Tibial artery (tissue), 4 donors: Measurements from ENCODE around the gene BCAP31.
"Not testable (repeated sequence)": the region's sequence is repeated elsewhere in the genome, so short reads cannot be mapped to it uniquely, and the experiment has no call there.

Source experiments
- DNase-seq, 2 donors: peaks; one replicate each; pipeline ENCODE4 v3.0.0-alpha.2; 2019
- H3K27ac ChIP-seq, 2 donors: fragments of 200-600 bp; sonication (generic) in 1 of 2; 1 replicate in 1 of 2; 2 replicates in 1 of 2; pipeline ENCODE4 v1.5.1; 2018 to 2019; ENCODE audit warnings: mild to moderate bottlenecking in 1 of 2
- H3K27me3 ChIP-seq, 2 donors: fragments of 200-600 bp; sonication (generic) in 1 of 2; one replicate each; pipeline versions ENCODE4 v1.5.1 to v1.6.0; 2016 to 2019
- H3K36me3 ChIP-seq, 3 donors: fragments of 200-600 bp; sonication (generic) in 2 of 3; one replicate each; pipeline ENCODE4 v1.5.1; 2016 to 2019; ENCODE audit warnings: mild to moderate bottlenecking in 2 of 3
- H3K4me1 ChIP-seq, 4 donors: fragments of 200-600 bp; sonication (generic) in 2 of 4; 1 replicate in 3 of 4; 2 replicates in 1 of 4; pipeline ENCODE4 v1.5.1; 2016 to 2019
- H3K4me3 ChIP-seq, 2 donors: fragments of 200-600 bp; sonication (generic) in 1 of 2; 1 replicate in 1 of 2; 2 replicates in 1 of 2; pipeline ENCODE4 v1.5.1; 2018 to 2019; ENCODE audit warnings: mild to moderate bottlenecking in 2 of 2
- H3K9me3 ChIP-seq, 3 donors: fragments of 200-600 bp; sonication (generic) in 1 of 3; one replicate each; pipeline ENCODE4 v1.5.1; 2016 to 2019
- CTCF ChIP-seq, 2 experiments: fragments of 200-600 bp in 1 of 2; fragments of 450-650 bp in 1 of 2; IDR thresholded peaks; one replicate each; pipeline ENCODE4 v1.5.1; 2017 to 2019; ENCODE audit warnings: antibody characterized with exemption in 2 of 2, mild to moderate bottlenecking in 1 of 2, moderate library complexity in 1 of 2
- intact Hi-C: fragments of 100-400 bp; cut with DNase I; formaldehyde crosslinking; loops from one replicate; pipeline ENCODE4 v1.15.0; 2023; ENCODE audit warnings: low total_unique reads

The BCAP31 gene

GRCh38 chrX:153694687-153695270 is 29.4 kb downstream of the BCAP31 start:
- Histone ChIP-seq H3K9me3 (no peaks in the 10 kb centered on the region), H3K27me3 (no peaks in the 10 kb centered on the region), H3K4me3 (no peak overlapping the region), H3K4me1 (peaks cover 0 to 16% (median 3%) of the 10 kb centered on the region in 4 donors), H3K36me3 (peaks cover 0 to 38% (median 4%) of the 10 kb centered on the region in 3 donors), H3K27ac (no peak overlapping the region)
- TF ChIP-seq CTCF (IDR thresholded peaks at IDR 0.05), result no peak
- intact Hi-C loops, result no loop called here
- DNase-seq, result no peak

- H3K4me3 ChIP-seq, H3K27ac ChIP-seq, H3K27me3 ChIP-seq, intact Hi-C loops, DNase-seq, H3K9me3 ChIP-seq: not testable (repeated sequence)
- H3K36me3 ChIP-seq, result peaks cover 0 to 38% (median 4%) of the 10 kb centered on the region in 3 donors
- H3K4me1 ChIP-seq, result peaks cover 0 to 14% (median 6%) of the 10 kb centered on the region in 4 donors
These were observed 29.9 kb downstream of the BCAP31 start for GRCh38 chrX:153694256-153694655.

- intact Hi-C loops, result no loop called here
- Histone ChIP-seq H3K9me3 (no peaks in the 10 kb centered on the region), H3K27me3 (no peaks in the 10 kb centered on the region), H3K4me3 (no peak overlapping the region), H3K4me1 (peaks cover 0 to 12% (median 6%) of the 10 kb centered on the region in 4 donors), H3K36me3 (peaks cover 0 to 38% (median 4%) of the 10 kb centered on the region in 3 donors), H3K27ac (no peak overlapping the region)
- DNase-seq, result no peak
- TF ChIP-seq CTCF (IDR thresholded peaks at IDR 0.05), result no peak
These were observed 30.7 kb downstream of the BCAP31 start for GRCh38 chrX:153693216-153694086.

- Histone ChIP-seq H3K9me3 (no peaks in the 10 kb centered on the region), H3K36me3 (peaks cover 0 to 37% (median 4%) of the 10 kb centered on the region in 3 donors), H3K27me3 (no peaks in the 10 kb centered on the region), H3K4me3 (no peak overlapping the region), H3K4me1 (peaks cover 0 to 12% (median 6%) of the 10 kb centered on the region in 4 donors), H3K27ac (no peak overlapping the region)
- DNase-seq, result no peak
- TF ChIP-seq CTCF (IDR thresholded peaks at IDR 0.05), result no peak
- intact Hi-C loops, result no loop called here
These were observed 31.5 kb downstream of the BCAP31 start for GRCh38 chrX:153692611-153693156.

DNA sequence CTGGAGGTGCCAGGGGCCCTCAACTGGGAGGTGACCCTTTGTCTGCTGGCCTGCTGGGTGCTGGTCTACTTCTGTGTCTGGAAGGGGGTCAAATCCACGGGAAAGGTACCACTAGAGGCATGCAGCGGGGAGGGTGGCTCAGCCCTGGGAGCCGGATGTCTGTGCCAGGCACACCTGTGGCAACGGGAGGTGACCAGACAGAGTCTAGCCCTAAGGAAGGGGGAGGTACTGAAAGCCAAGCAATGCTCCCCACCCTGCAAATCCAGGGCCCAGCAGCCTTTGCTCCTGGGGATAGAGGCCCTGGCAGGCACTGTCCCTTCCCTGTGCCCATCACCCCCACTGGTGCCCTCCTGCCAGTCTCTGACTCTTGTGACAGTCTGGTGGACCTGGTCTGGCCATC is 32.2 kb downstream of the BCAP31 start:
- intact Hi-C loops, result no loop called here
- Histone ChIP-seq H3K27me3 (no peaks in the 10 kb centered on the region), H3K4me3 (no peak overlapping the region), H3K36me3 (peaks cover 0 to 30% (median 4%) of the 10 kb centered on the region in 3 donors), H3K27ac (no peak overlapping the region), H3K9me3 (no peaks in the 10 kb centered on the region), H3K4me1 (peaks cover 0 to 16% (median 8%) of the 10 kb centered on the region in 4 donors)
- no peak for TF ChIP-seq CTCF (IDR thresholded peaks at IDR 0.05)
- DNase-seq, result no peak

DNA sequence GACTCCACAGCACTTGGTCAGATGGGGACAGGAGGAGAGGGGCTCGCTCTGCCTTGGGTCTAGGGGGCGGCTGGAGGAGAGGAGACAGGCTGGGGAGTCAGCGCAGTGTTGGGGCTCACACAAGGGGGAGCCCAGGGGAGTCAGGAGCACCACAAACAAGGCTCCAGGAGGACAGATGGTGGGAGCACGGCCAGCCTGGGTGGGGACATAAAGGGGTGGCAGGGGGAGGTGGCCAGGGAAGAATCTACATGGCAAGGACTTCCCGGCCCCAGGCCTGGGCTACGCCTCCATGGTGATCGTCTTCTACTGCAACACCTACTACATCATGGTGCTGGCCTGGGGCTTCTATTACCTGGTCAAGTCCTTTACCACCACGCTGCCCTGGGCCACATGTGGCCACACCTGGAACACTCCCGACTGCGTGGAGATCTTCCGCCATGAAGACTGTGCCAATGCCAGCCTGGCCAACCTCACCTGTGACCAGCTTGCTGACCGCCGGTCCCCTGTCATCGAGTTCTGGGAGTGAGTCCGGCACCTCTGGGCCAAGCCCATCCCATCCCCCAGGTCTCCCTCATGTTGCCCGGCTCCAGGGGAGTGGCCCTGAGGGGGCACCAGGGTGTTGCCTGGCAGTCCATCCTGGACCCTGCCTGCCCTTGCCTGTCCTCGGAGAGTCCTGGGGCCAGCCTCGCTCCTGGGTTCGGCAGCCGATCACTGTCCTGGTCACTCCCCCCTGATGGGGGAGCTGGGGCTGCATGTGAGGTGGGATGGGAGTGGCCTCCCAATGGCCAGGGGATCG is 33.0 kb downstream of the BCAP31 start:
- H3K9me3 ChIP-seq, DNase-seq, H3K27ac ChIP-seq, H3K27me3 ChIP-seq, intact Hi-C loops, H3K4me3 ChIP-seq: not testable (repeated sequence)
- Histone ChIP-seq H3K4me1 (peaks cover 0 to 16% (median 9%) of the 10 kb centered on the region in 4 donors), H3K36me3 (peaks cover 0 to 23% (median 4%) of the 10 kb centered on the region in 3 donors)
